Skeletal muscle satellite cell (primary cell): ENCODE measurements around the gene TSPAN13.

Experiments used
- H3K27me3 ChIP-seq: 2 replicates; pipeline ENCODE4 v1.7.0; 2013; ENCODE audit warnings: low read length; ENCODE audit not compliant: control insufficient read depth, insufficient read depth
- H3K36me3 ChIP-seq: 2 replicates; pipeline ENCODE4 v1.7.0; 2013; ENCODE audit warnings: mild to moderate bottlenecking, control low read depth, low read length; ENCODE audit not compliant: insufficient read depth
- H3K4me1 ChIP-seq: 2 replicates; pipeline ENCODE4 v1.7.0; 2013; ENCODE audit warnings: low read length; ENCODE audit not compliant: control insufficient read depth, insufficient read depth
- H3K4me2 ChIP-seq: 2 replicates; pipeline ENCODE4 v1.7.0; 2013; ENCODE audit warnings: mild to moderate bottlenecking, low read length
- H3K4me3 ChIP-seq: 2 replicates; pipeline ENCODE4 v1.7.0; 2013; ENCODE audit warnings: low read length
- H3K9ac ChIP-seq: 2 replicates; pipeline ENCODE4 v1.7.0; 2013; ENCODE audit warnings: mild to moderate bottlenecking, low read depth, low read length, moderate library complexity
- H3K9me3 ChIP-seq: replicated peaks from 2 replicates; pipeline ENCODE4 v1.7.0; 2013; ENCODE audit warnings: mild to moderate bottlenecking, control low read depth, low read length

TSPAN13 gene

GRCh38 chr7:16727736-16728135, 25.8 kb upstream of the TSPAN13 start:
- Histone ChIP-seq H3K9me3 (no peaks in the 10 kb centered on the region), H3K4me3 (no peak overlapping the region), H3K27me3 (no peaks in the 10 kb centered on the region), H3K36me3 (no peaks in the 10 kb centered on the region), H3K4me2 (no peak overlapping the region), H3K9ac (no peak overlapping the region), H3K4me1 (no peaks in the 10 kb centered on the region)

GRCh38 chr7:16728811-16729210, 24.7 kb upstream of the TSPAN13 start:
- Histone ChIP-seq H3K36me3 (no peaks in the 10 kb centered on the region), H3K4me3 (no peak overlapping the region), H3K4me2 (no peak overlapping the region), H3K9me3 (no peaks in the 10 kb centered on the region), H3K27me3 (no peaks in the 10 kb centered on the region), H3K9ac (no peak overlapping the region), H3K4me1 (no peaks in the 10 kb centered on the region)

- Histone ChIP-seq H3K36me3 (no peaks in the 10 kb centered on the region), H3K27me3 (no peaks in the 10 kb centered on the region), H3K9me3 (no peaks in the 10 kb centered on the region), H3K4me1 (no peaks in the 10 kb centered on the region), H3K4me2 (no peak overlapping the region), H3K4me3 (no peak overlapping the region), H3K9ac (no peak overlapping the region)
Observed at GRCh38 chr7:16729541-16729940, 24.0 kb upstream of the TSPAN13 start.

- Histone ChIP-seq H3K36me3 (no peaks in the 10 kb centered on the region), H3K9me3 (no peaks in the 10 kb centered on the region), H3K4me1 (no peaks in the 10 kb centered on the region), H3K9ac (no peak overlapping the region), H3K27me3 (no peaks in the 10 kb centered on the region), H3K4me2 (no peak overlapping the region), H3K4me3 (no peak overlapping the region)
Observed at GRCh38 chr7:16730937-16731336, 22.6 kb upstream of the TSPAN13 start.

GRCh38 chr7:16732828-16733227, 20.7 kb upstream of the TSPAN13 start:
- no peak overlapping the region for H3K4me2 ChIP-seq
- no peak overlapping the region for H3K9ac ChIP-seq
- H3K4me1 ChIP-seq = no peaks in the 10 kb centered on the region
- no peaks in the 10 kb centered on the region for H3K36me3 ChIP-seq
- no peak overlapping the region for H3K4me3 ChIP-seq
- no peaks in the 10 kb centered on the region for H3K9me3 ChIP-seq
- H3K27me3 ChIP-seq = no peaks in the 10 kb centered on the region

- H3K4me1 ChIP-seq = peaks cover 3% of the 10 kb centered on the region
- no peaks in the 10 kb centered on the region for H3K27me3 ChIP-seq
- H3K4me3 ChIP-seq = no peak overlapping the region
- H3K4me2 ChIP-seq = no peak overlapping the region
- no peaks in the 10 kb centered on the region for H3K36me3 ChIP-seq
- no peak overlapping the region for H3K9ac ChIP-seq
- H3K9me3 ChIP-seq = no peaks in the 10 kb centered on the region
Observed at GRCh38 chr7:16734148-16734726, 19.3 kb upstream of the TSPAN13 start.

GRCh38 chr7:16735020-16735419, 18.5 kb upstream of the TSPAN13 start:
- H3K4me3 ChIP-seq = no peak overlapping the region
- no peaks in the 10 kb centered on the region for H3K9me3 ChIP-seq
- no peaks in the 10 kb centered on the region for H3K36me3 ChIP-seq
- peaks cover 11% of the 10 kb centered on the region for H3K4me1 ChIP-seq
- no peaks in the 10 kb centered on the region for H3K27me3 ChIP-seq
- no peak overlapping the region for H3K9ac ChIP-seq
- no peak overlapping the region for H3K4me2 ChIP-seq

GRCh38 chr7:16738011-16738688, 15.4 kb upstream of the TSPAN13 start:
- Histone ChIP-seq H3K36me3 (no peaks in the 10 kb centered on the region), H3K4me3 (no peak overlapping the region), H3K27me3 (no peaks in the 10 kb centered on the region), H3K9me3 (no peaks in the 10 kb centered on the region), H3K4me1 (peaks cover 30% of the 10 kb centered on the region), H3K9ac (no peak overlapping the region), H3K4me2 (no peak overlapping the region)

- H3K4me1 ChIP-seq = peaks cover 44% of the 10 kb centered on the region
- no peak overlapping the region for H3K4me3 ChIP-seq
- H3K36me3 ChIP-seq = no peaks in the 10 kb centered on the region
- peak overlapping the region; percentile 2 for H3K9ac ChIP-seq
- peak overlapping the region; percentile 45 for H3K4me2 ChIP-seq
- no peaks in the 10 kb centered on the region for H3K27me3 ChIP-seq
- H3K9me3 ChIP-seq = no peaks in the 10 kb centered on the region
Observed at GRCh38 chr7:16739863-16740622, 13.5 kb upstream of the TSPAN13 start.

- no peaks in the 10 kb centered on the region for H3K36me3 ChIP-seq
- H3K9ac ChIP-seq = peak overlapping the region; percentile 2
- peak overlapping the region; percentile 25 for H3K4me2 ChIP-seq
- H3K9me3 ChIP-seq = no peaks in the 10 kb centered on the region
- H3K4me1 ChIP-seq = peaks cover 44% of the 10 kb centered on the region
- H3K4me3 ChIP-seq = no peak overlapping the region
- H3K27me3 ChIP-seq = no peaks in the 10 kb centered on the region
Observed at GRCh38 chr7:16740623-16740953, 13.0 kb upstream of the TSPAN13 start.

- Histone ChIP-seq H3K27me3 (no peaks in the 10 kb centered on the region), H3K4me3 (no peak overlapping the region), H3K4me1 (peaks cover 44% of the 10 kb centered on the region), H3K36me3 (no peaks in the 10 kb centered on the region), H3K9me3 (no peaks in the 10 kb centered on the region), H3K4me2 (no peak overlapping the region), H3K9ac (no peak overlapping the region)
Observed at GRCh38 chr7:16740996-16741395, 12.6 kb upstream of the TSPAN13 start.

GRCh38 chr7:16741676-16742075, 11.9 kb upstream of the TSPAN13 start:
- Histone ChIP-seq H3K4me3 (no peak overlapping the region), H3K27me3 (no peaks in the 10 kb centered on the region), H3K9ac (no peak overlapping the region), H3K9me3 (no peaks in the 10 kb centered on the region), H3K4me2 (no peak overlapping the region), H3K4me1 (peaks cover 44% of the 10 kb centered on the region), H3K36me3 (no peaks in the 10 kb centered on the region)
